Measurements from ENCODE around the gene MPRIP. TPM values are rescaled to one million over a fixed set of nuclear protein-coding genes. Genes with fewer than 3 reads are reported as not detected.

MPRIP gene
- total RNA-seq, 1 experiment from 2014 or later = 132 TPM

DNA sequence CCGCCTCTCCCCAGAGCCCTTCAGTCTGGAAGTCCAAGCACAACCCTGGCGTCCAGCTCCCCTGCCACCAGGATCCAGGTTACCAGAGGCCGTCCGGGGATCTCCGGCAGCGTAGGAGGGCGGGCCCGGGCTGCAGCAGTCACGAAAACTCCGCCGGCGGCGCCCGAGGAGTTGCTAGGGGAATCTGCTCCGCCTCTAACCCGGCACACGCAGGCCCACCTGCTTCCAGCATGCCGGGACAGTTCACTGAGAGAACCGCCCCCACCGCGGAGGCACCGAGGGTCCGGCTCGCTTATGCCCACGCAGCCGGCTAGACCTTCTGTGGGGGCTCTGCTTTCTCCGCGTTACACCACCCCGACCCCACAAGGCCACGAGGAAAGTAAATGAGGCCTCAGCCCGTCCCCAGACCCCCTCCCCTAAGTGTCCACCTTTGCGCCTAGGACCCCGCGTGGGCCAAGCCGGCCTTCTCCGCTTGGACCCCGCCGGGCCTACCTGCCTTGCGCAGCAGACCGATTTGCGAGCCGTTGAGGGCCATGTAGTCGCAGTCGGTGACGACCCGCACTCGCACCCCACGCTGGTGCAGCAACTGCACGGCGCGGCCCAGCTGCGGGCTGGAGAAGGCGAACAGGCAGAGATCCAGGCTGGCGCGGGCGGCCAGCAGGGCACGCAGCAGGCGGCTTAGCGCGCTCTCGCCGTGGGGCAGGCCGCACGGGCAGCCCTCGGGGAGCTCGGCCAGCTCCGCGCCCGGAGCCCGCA, 163.3 kb downstream of the MPRIP start:
- no peaks in the 10 kb centered on the region for H4K20me1 ChIP-seq (ENCODE audit: control insufficient read depth, insufficient read depth, insufficient read length)
- DNase-seq = peak; percentile 59
- H3K36me3 Mint-ChIP-seq (ENCODE audit: insufficient read depth in 1 of 3, low read depth in 3 of 3) = no peaks in the 10 kb centered on the region
- no peaks in the 10 kb centered on the region for H3K79me2 ChIP-seq (ENCODE audit: insufficient read depth, low read length)
- H3K14ac ChIP-seq (ENCODE audit: insufficient read depth, low read length) = no peak overlapping the region
- H4K5ac ChIP-seq (ENCODE audit: insufficient read length, low read depth, low read length) = no peak overlapping the region
- no peak overlapping the region for H2BK20ac ChIP-seq (ENCODE audit: low read depth, low read length, poor library complexity, severe bottlenecking)
- H3K27me3 ChIP-seq (ENCODE audit: insufficient read depth, low read length) = no peaks in the 10 kb centered on the region
- no peaks in the 10 kb centered on the region for H3K9me3 Mint-ChIP-seq
- no peak overlapping the region for H2BK5ac ChIP-seq (ENCODE audit: insufficient read length, low read length)
- TF ChIP-seq, protein P1, sequence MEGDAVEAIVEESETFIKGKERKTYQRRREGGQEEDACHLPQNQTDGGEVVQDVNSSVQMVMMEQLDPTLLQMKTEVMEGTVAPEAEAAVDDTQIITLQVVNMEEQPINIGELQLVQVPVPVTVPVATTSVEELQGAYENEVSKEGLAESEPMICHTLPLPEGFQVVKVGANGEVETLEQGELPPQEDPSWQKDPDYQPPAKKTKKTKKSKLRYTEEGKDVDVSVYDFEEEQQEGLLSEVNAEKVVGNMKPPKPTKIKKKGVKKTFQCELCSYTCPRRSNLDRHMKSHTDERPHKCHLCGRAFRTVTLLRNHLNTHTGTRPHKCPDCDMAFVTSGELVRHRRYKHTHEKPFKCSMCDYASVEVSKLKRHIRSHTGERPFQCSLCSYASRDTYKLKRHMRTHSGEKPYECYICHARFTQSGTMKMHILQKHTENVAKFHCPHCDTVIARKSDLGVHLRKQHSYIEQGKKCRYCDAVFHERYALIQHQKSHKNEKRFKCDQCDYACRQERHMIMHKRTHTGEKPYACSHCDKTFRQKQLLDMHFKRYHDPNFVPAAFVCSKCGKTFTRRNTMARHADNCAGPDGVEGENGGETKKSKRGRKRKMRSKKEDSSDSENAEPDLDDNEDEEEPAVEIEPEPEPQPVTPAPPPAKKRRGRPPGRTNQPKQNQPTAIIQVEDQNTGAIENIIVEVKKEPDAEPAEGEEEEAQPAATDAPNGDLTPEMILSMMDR (conservative IDR thresholded peaks at IDR 0.05) = no peak
- no peak overlapping the region for H3K4me3 Mint-ChIP-seq
- no peaks in the 10 kb centered on the region for H3K4me1 Mint-ChIP-seq
- H3K56ac ChIP-seq (ENCODE audit: insufficient read length, low read depth, low read length) = no peak overlapping the region
- H3K23ac ChIP-seq (ENCODE audit: insufficient read length, low read depth, low read length) = no peak overlapping the region
- peaks cover 1% of the 10 kb centered on the region; the same call in 1 of the 2 replicates for H3K27me3 Mint-ChIP-seq (ENCODE audit: low read depth)
- H3K27ac Mint-ChIP-seq = no peak overlapping the region
- no CpG with 5 or more reads among the region's 70 CpGs for WGBS (ENCODE audit: extremely low coverage, insufficient read length, low lambda C conversion rate)
- H2BK15ac ChIP-seq (ENCODE audit: low read depth, low read length) = no peak overlapping the region
- no peak overlapping the region for H4K91ac ChIP-seq (ENCODE audit: insufficient read length, low read depth, low read length)
- no peak overlapping the region for H3K27ac ChIP-seq (ENCODE audit: insufficient read length, low read depth, low read length)
- H3K79me1 ChIP-seq (ENCODE audit: insufficient read depth, low read depth, low read length, poor library complexity, severe bottlenecking) = no peaks in the 10 kb centered on the region
- no peak overlapping the region for H3K18ac ChIP-seq (ENCODE audit: insufficient read length, low read depth, low read length)
- no peak overlapping the region for H3K4me2 ChIP-seq (ENCODE audit: insufficient read depth, insufficient read length, low read length)
- no peak overlapping the region for H2BK12ac ChIP-seq (ENCODE audit: insufficient read length, low read depth, low read length)
- H3K9me3 ChIP-seq (ENCODE audit: control insufficient read depth, low read depth, low read length) = no peaks in the 10 kb centered on the region
- no peak overlapping the region for H3K4ac ChIP-seq (ENCODE audit: low read depth, low read length)
- no peak overlapping the region for H3K9ac ChIP-seq (ENCODE audit: extremely low read depth, insufficient read length, low read length)
- no peaks in the 10 kb centered on the region for H3K4me1 ChIP-seq (ENCODE audit: insufficient read depth, low read length)
- H2AFZ ChIP-seq (ENCODE audit: low read length) = no peak overlapping the region
- H2AK5ac ChIP-seq (ENCODE audit: insufficient read length, low read length) = no peak overlapping the region
- no peak overlapping the region for H2BK120ac ChIP-seq (ENCODE audit: low read depth, low read length, poor library complexity, severe bottlenecking)
- H4K8ac ChIP-seq (replicated peaks; ENCODE audit: insufficient read length, low read depth, low read length) = no peak overlapping the region
- H3T11ph ChIP-seq (ENCODE audit: low read length) = no peak overlapping the region
- peaks cover 3% of the 10 kb centered on the region for H3K23me2 ChIP-seq (ENCODE audit: insufficient read length, low read depth, low read length, poor library complexity, severe bottlenecking)

All from H9 (cell line).